Ishikawa (cell line): ENCODE data around the gene IL2RA.

Experiments
- CEBPB ChIP-seq: IDR thresholded peaks from 2 replicates; pipeline ENCODE4 v1.6.1; 2012
- CREB1 ChIP-seq: IDR thresholded peaks from 2 replicates; pipeline ENCODE4 v1.6.1; 2012; ENCODE audit warnings: low read depth
- EGR1 ChIP-seq: IDR thresholded peaks from 2 replicates; pipeline ENCODE4 v1.6.1; 2012
- EP300 ChIP-seq: IDR thresholded peaks from 2 replicates; pipeline ENCODE4 v1.6.1; 2012; ENCODE audit warnings: borderline replicate concordance
- FOXM1 ChIP-seq: IDR thresholded peaks from 2 replicates; pipeline ENCODE4 v1.6.1; 2012; ENCODE audit warnings: low read depth, borderline replicate concordance
- NFIC ChIP-seq: IDR thresholded peaks from 2 replicates; pipeline ENCODE4 v1.6.1; 2012
- RAD21 ChIP-seq: IDR thresholded peaks from 2 replicates; pipeline ENCODE4 v1.6.1; 2012; ENCODE audit warnings: low read depth
- REST ChIP-seq: IDR thresholded peaks from 2 replicates; pipeline ENCODE4 v1.6.1; 2012; ENCODE audit warnings: low read depth, mild to moderate bottlenecking
- TAF1 ChIP-seq: IDR thresholded peaks from 2 replicates; pipeline ENCODE4 v1.6.1; 2012; ENCODE audit warnings: low read depth, mild to moderate bottlenecking
- TCF12 ChIP-seq: IDR thresholded peaks from 2 replicates; pipeline ENCODE4 v1.6.1; 2012; ENCODE audit warnings: low read depth
- TEAD4 ChIP-seq: IDR thresholded peaks from 2 replicates; pipeline ENCODE4 v1.6.1; 2012
- YY1 ChIP-seq: IDR thresholded peaks from 2 replicates; pipeline ENCODE4 v1.6.1; 2012; ENCODE audit warnings: low read depth
- ZBTB7A ChIP-seq: IDR thresholded peaks from 2 replicates; pipeline ENCODE4 v1.6.1; 2012; ENCODE audit warnings: low read depth
- TF ChIP-seq, protein P1 (sequence below): IDR thresholded peaks from 2 replicates; pipeline ENCODE4 v1.6.1; 2012
- TF ChIP-seq, protein P2 (sequence below): IDR thresholded peaks from 2 replicates; pipeline ENCODE4 v1.6.1; 2012

IL2RA gene

DNA sequence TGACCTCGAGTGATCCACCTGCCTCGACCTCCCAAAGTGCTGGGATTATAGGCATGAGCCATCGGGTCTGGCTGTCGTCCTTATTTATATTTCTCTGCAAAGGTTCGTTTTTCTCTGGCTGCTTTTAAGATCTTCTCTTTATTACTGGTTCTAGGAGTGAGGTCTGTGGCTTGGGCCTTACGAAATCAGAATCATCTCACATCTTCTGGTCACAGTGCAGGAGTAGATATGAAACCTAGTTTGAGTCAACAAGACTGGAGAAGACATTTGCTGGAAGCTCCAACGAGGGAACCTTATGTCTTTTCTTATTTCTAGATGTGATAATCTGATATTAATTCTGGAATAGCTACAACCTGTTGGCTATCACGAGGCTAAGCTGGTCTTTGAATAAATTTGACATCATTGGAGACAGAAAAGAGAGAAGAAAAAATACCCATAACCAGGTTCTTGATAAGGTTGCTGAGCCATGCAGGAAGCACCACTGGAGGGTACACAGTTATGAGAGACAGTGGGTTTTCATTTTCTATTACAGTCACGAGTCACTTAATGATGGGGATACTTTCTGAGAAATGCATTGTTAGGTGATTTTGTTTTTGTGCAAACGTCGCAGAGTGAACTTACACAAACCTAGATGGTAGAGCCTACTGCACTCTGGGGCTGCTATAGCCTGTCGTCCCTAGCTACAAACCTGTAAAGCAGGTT lies 59.2 kb downstream of the IL2RA start:
- TF ChIP-seq, protein P1, sequence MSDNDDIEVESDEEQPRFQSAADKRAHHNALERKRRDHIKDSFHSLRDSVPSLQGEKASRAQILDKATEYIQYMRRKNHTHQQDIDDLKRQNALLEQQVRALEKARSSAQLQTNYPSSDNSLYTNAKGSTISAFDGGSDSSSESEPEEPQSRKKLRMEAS, result no peak
- no peak for TF ChIP-seq EGR1

GRCh38 chr10:5999440-6000165 lies 62.6 kb downstream of the IL2RA start:
- TF ChIP-seq ZBTB7A (no peak), TAF1 (no peak), YY1 (no peak), RAD21 (no peak), EP300 (no peak), FOXM1 (no peak), NFIC (no peak), CREB1 (no peak), REST (no peak), TCF12 (no peak), CEBPB (no peak), TEAD4 (no peak), EGR1 (no peak)
- TF ChIP-seq, protein P2, sequence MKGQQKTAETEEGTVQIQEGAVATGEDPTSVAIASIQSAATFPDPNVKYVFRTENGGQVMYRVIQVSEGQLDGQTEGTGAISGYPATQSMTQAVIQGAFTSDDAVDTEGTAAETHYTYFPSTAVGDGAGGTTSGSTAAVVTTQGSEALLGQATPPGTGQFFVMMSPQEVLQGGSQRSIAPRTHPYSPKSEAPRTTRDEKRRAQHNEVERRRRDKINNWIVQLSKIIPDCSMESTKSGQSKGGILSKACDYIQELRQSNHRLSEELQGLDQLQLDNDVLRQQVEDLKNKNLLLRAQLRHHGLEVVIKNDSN, result no peak
- TF ChIP-seq, protein P1, result no peak

GRCh38 chr10:5996696-5997095 lies 65.5 kb downstream of the IL2RA start:
- TF ChIP-seq FOXM1 (no peak), ZBTB7A (no peak), CEBPB (no peak), TCF12 (no peak), YY1 (no peak), NFIC (no peak), EGR1 (no peak), RAD21 (no peak), REST (no peak), EP300 (no peak), TAF1 (no peak), TEAD4 (no peak)
- TF ChIP-seq, protein P1, result no peak
- TF ChIP-seq, protein P2, result no peak

DNA sequence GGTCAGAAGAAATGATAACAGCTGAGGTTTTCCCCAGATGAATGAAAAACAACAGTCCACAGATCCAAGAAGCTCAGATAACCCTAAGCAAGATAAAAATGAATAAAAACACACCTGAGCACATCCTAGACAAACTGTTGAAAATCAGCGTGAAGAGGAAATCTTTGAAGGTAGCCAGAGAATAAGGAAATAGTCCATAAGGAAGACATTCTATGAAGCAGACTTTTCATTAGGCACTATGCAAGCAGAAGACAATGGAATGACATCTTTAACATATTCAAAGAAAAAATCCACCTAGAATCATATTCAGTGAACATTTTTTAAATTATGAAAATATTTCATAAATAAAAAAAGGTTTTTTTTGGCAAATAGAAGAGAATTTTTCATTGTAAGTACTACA lies 69.8 kb downstream of the IL2RA start:
- no peak for TF ChIP-seq YY1
- TF ChIP-seq CREB1, result no peak
- TF ChIP-seq NFIC, result no peak
- TF ChIP-seq TEAD4, result no peak

GRCh38 chr10:5991708-5992107 lies 70.5 kb downstream of the IL2RA start:
- TF ChIP-seq EGR1 (no peak), NFIC (no peak), ZBTB7A (no peak), TAF1 (no peak), REST (no peak), EP300 (no peak), FOXM1 (no peak), YY1 (no peak), CREB1 (no peak), CEBPB (no peak), TCF12 (no peak), TEAD4 (no peak), RAD21 (no peak)
- TF ChIP-seq, protein P2, result no peak
- TF ChIP-seq, protein P1, result no peak
